Naive thymus-derived CD4-positive, alpha-beta T cell (primary cell): ENCODE data around the gene SPATA7. TPM values are rescaled to one million over a fixed set of nuclear protein-coding genes. Genes with fewer than 3 reads are reported as not detected.

ENCODE experiments used
- ATAC-seq: fragments of 150-1000 bp; cut with Tn5 transposase; 2 replicates; pipeline ENCODE4 v1.10.0; 2021; ENCODE audit warnings: mild to moderate bottlenecking, moderate library complexity
- CTCF ChIA-PET: fragments of 350-600 bp; sonication (Branson Sonifier 250); formaldehyde crosslinking; loops from one replicate; lab custom pipeline; 2021; ENCODE audit warnings: antibody characterized with exemption; lab: Charles Lee
- POLR2A ChIA-PET: fragments of 350-600 bp; sonication (Branson Sonifier 250); formaldehyde crosslinking; loops from one replicate; lab custom pipeline; 2021; ENCODE audit warnings: antibody characterized with exemption, inconsistent platforms; lab: Charles Lee
- DNase-seq, 9 donors: peaks; one replicate each; pipeline versions ENCODE4 v3.0.0 to v3.0.0-alpha.2; 2020 to 2022; ENCODE audit warnings: mixed read lengths in 1 of 9
- H3K27ac ChIP-seq: one replicate; pipeline ENCODE4 v1.7.0; 2013; ENCODE audit warnings: mild to moderate bottlenecking, low read depth, low read length, moderate library complexity
- H3K27me3 ChIP-seq, 2 donors: one replicate each; pipeline ENCODE4 v1.7.0; 2013; ENCODE audit warnings: low read length in 2 of 2, mild to moderate bottlenecking in 2 of 2, moderate library complexity in 2 of 2; ENCODE audit not compliant: control insufficient read depth in 2 of 2, insufficient read depth in 2 of 2
- H3K36me3 ChIP-seq, 3 experiments: 1 replicate in 2 of 3; 2 replicates in 1 of 3; pipeline ENCODE4 v1.7.0; 2013; ENCODE audit warnings: low read length in 3 of 3, mild to moderate bottlenecking in 3 of 3, moderate library complexity in 1 of 3; ENCODE audit not compliant: insufficient read depth in 3 of 3, control insufficient read depth in 2 of 3
- H3K4me1 ChIP-seq, 2 donors: one replicate each; pipeline ENCODE4 v1.7.0; 2013; ENCODE audit warnings: low read length in 2 of 2, mild to moderate bottlenecking in 2 of 2, moderate library complexity in 1 of 2; ENCODE audit not compliant: control insufficient read depth in 2 of 2, insufficient read depth in 2 of 2
- H3K4me3 ChIP-seq: 2 replicates; pipeline ENCODE4 v1.7.0; 2013; ENCODE audit warnings: mild to moderate bottlenecking, low read length
- H3K9me3 ChIP-seq, 3 experiments: 1 replicate in 2 of 3; 2 replicates in 1 of 3; pipeline ENCODE4 v1.7.0; 2013; ENCODE audit warnings: low read length in 3 of 3; ENCODE audit not compliant: control insufficient read depth in 2 of 3
- H3K27ac Mint-ChIP-seq, 9 donors: one replicate each; pipeline ENCODE4 v1.8.0; 2020 to 2022; ENCODE audit warnings: mixed read lengths in 9 of 9, mild to moderate bottlenecking in 8 of 9, moderate library complexity in 5 of 9, inconsistent platforms in 2 of 9
- H3K27me3 Mint-ChIP-seq, 5 donors: one replicate each; pipeline ENCODE4 v1.8.0; 2021 to 2022; ENCODE audit warnings: mixed read lengths in 5 of 5, mild to moderate bottlenecking in 1 of 5
- H3K36me3 Mint-ChIP-seq, 5 donors: one replicate each; pipeline ENCODE4 v1.8.0; 2020 to 2022; ENCODE audit warnings: mixed read lengths in 5 of 5, mild to moderate bottlenecking in 3 of 5, inconsistent platforms in 1 of 5
- H3K4me1 Mint-ChIP-seq, 7 donors: one replicate each; pipeline ENCODE4 v1.8.0; 2020 to 2022; ENCODE audit warnings: mixed read lengths in 7 of 7, mild to moderate bottlenecking in 3 of 7, inconsistent platforms in 1 of 7
- H3K4me3 Mint-ChIP-seq, 10 donors: one replicate each; pipeline ENCODE4 v1.8.0; 2020 to 2022; ENCODE audit warnings: mild to moderate bottlenecking in 10 of 10, mixed read lengths in 10 of 10, moderate library complexity in 6 of 10, inconsistent platforms in 2 of 10
- H3K9me3 Mint-ChIP-seq, 11 donors: one replicate each; pipeline ENCODE4 v1.8.0; 2020 to 2022; ENCODE audit warnings: mixed read lengths in 11 of 11, mild to moderate bottlenecking in 4 of 11, inconsistent platforms in 1 of 11, moderate library complexity in 1 of 11
- intact Hi-C, 2 donors: fragments of 100-400 bp; cut with micrococcal nuclease; formaldehyde crosslinking; loops; one replicate each; pipeline ENCODE4 v1.15.1; 2023
- polyA plus RNA-seq, 2 donors: library from polyadenylated mRNA; unstranded; fragments of 300-500 nt; fragmentation: Illumina TruSeq; gene quantifications; one replicate each; pipeline ENCODE4 v1.2.3, GENCODE V29; 2021
- total RNA-seq, 6 experiments: library from RNA in 5 of 6; stranded (reverse) in 5 of 6; gene quantifications; 1 replicate in 5 of 6; 2 replicates in 1 of 6; pipeline ENCODE4 v1.2.3 and lab custom pipeline; 2021 to 2026

The SPATA7 gene
- total and polyA plus RNA-seq, 7 experiments from 2014 or later, result 1.9 to 6.1 (median 3.4) TPM

DNA sequence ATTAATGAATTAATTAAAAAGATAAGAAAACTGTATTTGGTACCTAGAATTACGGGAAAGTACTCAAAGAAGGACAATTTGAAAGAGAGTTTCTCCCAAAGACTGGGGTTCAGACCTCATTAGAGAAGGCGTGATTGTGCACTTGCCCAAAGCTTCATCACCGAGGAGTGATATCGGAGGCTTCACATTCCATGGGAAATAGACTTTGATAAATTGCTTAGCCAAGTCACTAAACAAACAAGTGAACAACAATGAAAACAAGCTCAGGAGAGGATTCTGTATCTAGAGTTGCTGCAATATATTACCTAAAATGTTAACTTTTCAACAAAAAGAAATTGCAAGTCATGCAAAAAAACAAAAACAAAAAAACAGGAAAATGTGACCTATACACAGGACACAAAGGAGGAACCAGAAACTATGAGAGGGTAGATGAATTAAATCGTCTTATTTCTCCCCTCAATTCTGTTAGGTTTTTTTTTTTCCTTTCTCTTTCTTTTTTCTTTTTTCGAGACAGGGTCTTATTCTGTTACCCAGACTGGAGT, 3.4 kb downstream of the SPATA7 start:
- H3K4me1 Mint-ChIP-seq, result peaks cover 1 to 25% (median 15%) of the 10 kb centered on the region in 7 donors
- peaks cover 0 to 12% (median 0%) of the 10 kb centered on the region in 5 donors for H3K27me3 Mint-ChIP-seq
- Histone ChIP-seq H3K9me3 (no peaks in the 10 kb centered on the region), H3K27ac (no peak overlapping the region), H3K4me3 (no peak overlapping the region), H3K36me3 (peaks cover 0 to 6% (median 0%) of the 10 kb centered on the region in 3 experiments), H3K4me1 (peaks cover 7 to 9% of the 10 kb centered on the region in 2 donors), H3K27me3 (no peaks in the 10 kb centered on the region)
- no peaks in the 10 kb centered on the region for H3K9me3 Mint-ChIP-seq
- CTCF ChIA-PET, result no interaction called here
- ATAC-seq, result no peak
- no peak overlapping the region for H3K27ac Mint-ChIP-seq
- POLR2A ChIA-PET, result no interaction called here
- no peak overlapping the region for H3K4me3 Mint-ChIP-seq
- no peak for DNase-seq
- peaks cover 0 to 7% (median 4%) of the 10 kb centered on the region in 5 donors for H3K36me3 Mint-ChIP-seq
- intact Hi-C loops, result loop anchor here (5.0 to 10.0 kb wide), 5 partner anchors 163 to 1566 kb away; partner anchors contain the start of genes EFCAB11 (in 1 of the 2), GPR65 (in 1 of the 2), PTPN21 (in 1 of the 2) and TDP1 (in 1 of the 2)

DNA sequence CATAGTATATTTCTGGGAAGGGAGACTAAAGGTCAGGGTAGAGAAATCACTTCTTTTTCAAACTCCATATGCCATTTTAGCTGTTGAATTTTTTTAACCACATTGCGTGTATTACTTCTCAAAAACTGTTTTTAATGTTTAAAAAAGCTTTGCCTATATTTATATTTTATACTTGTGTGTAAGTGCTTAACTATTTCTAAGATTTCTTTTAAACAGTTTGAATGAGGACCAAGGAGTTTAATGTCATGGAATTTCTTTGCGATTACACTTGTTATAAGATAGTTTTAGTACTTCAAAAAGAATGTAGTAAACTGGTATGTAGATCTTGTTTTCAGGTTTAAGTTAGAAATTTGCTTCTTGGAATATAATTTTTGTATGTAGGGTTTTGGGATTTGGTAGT, 7.2 kb downstream of the SPATA7 start:
- H3K36me3 Mint-ChIP-seq, result peaks cover 3 to 24% (median 9%) of the 10 kb centered on the region in 5 donors
- intact Hi-C loops, result no loop called here
- H3K27ac ChIP-seq, result no peak overlapping the region
- H3K4me3 ChIP-seq, result no peak overlapping the region
- ChIA-PET POLR2A (no interaction called here), CTCF (no interaction called here)
- peaks cover 0 to 3% (median 0%) of the 10 kb centered on the region in 11 donors for H3K9me3 Mint-ChIP-seq
- peaks cover 0 to 3% (median 0%) of the 10 kb centered on the region in 3 experiments for H3K36me3 ChIP-seq
- H3K9me3 ChIP-seq, result no peaks in the 10 kb centered on the region
- no peaks in the 10 kb centered on the region for H3K27me3 ChIP-seq
- H3K4me1 ChIP-seq, result no peaks in the 10 kb centered on the region
- H3K4me3 Mint-ChIP-seq, result no peak overlapping the region
- H3K4me1 Mint-ChIP-seq, result no peaks in the 10 kb centered on the region
- ATAC-seq (no peak), DNase-seq (no peak)
- H3K27me3 Mint-ChIP-seq, result no peaks in the 10 kb centered on the region
- no peak overlapping the region for H3K27ac Mint-ChIP-seq

DNA sequence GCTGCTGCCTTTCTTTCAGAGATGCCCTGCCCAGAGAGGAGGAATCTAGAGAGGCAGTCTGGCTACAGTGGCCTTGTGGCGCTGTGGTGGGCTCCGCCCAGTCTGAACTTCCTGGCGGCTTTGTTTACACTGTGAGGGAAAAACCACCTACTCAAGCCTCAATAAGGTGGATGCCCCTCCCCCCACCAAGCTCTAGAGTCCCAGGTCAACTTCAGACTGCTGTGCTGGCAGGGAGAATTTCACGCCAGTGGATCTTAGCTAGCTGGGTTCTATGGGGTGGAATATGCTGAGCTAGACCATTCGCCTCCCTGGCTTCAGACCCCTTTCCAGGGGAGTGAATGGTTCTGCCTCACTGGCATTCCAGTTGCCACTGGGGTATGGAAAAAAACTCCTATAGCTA, 25.6 kb downstream of the SPATA7 start:
- peaks cover 13 to 73% (median 35%) of the 10 kb centered on the region in 11 donors for H3K9me3 Mint-ChIP-seq

DNA sequence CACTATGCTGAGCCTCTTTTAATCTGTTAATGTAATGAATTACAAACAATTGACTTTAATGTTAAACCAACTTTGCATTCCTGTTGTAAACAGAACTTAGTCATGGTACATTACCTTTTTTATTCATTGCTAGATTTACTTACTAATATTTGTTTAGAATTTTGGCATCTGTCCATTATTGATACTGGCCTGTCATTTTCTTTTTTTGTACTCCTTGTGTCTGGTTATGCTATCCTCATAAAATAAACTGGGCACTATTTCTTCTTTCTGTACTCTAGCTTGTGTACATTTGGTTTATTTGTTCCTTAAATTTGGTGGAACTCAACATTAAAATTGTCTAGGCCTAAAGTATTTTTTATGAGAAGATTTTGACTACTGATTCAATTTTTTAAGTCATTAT, 32.1 kb downstream of the SPATA7 start:
- DNase-seq (no peak), ATAC-seq (no peak)
- ChIA-PET POLR2A (no interaction called here), CTCF (no interaction called here)
- no peak overlapping the region for H3K27ac ChIP-seq
- Mint-ChIP-seq H3K27me3 (no peaks in the 10 kb centered on the region), H3K36me3 (peaks cover 5 to 65% (median 57%) of the 10 kb centered on the region in 5 donors), H3K4me1 (no peaks in the 10 kb centered on the region), H3K9me3 (peaks cover 11 to 52% (median 34%) of the 10 kb centered on the region in 11 donors), H3K4me3 (no peak overlapping the region), H3K27ac (no peak overlapping the region)
- H3K4me3 ChIP-seq, result no peak overlapping the region
- H3K4me1 ChIP-seq, result no peaks in the 10 kb centered on the region
- no peaks in the 10 kb centered on the region for H3K27me3 ChIP-seq
- peaks cover 0 to 12% (median 4%) of the 10 kb centered on the region in 3 experiments for H3K9me3 ChIP-seq
- intact Hi-C loops, result no loop called here
- H3K36me3 ChIP-seq, result no peaks in the 10 kb centered on the region

More for the DNA sequence above, 25.6 kb downstream of the SPATA7 start:
- H3K36me3 Mint-ChIP-seq, result peaks cover 5 to 79% (median 58%) of the 10 kb centered on the region in 5 donors
- no peaks in the 10 kb centered on the region for H3K4me1 ChIP-seq
- H3K36me3 ChIP-seq, result no peaks in the 10 kb centered on the region
- DNase-seq (no peak), ATAC-seq (no peak)
- H3K27me3 ChIP-seq, result no peaks in the 10 kb centered on the region
- H3K4me3 Mint-ChIP-seq, result no peak overlapping the region
- ChIA-PET POLR2A (no interaction called here), CTCF (no interaction called here)
- H3K4me3 ChIP-seq, result no peak overlapping the region
- H3K27ac Mint-ChIP-seq, result no peak overlapping the region
- H3K27me3 Mint-ChIP-seq, result no peaks in the 10 kb centered on the region
- peaks cover 0 to 6% (median 4%) of the 10 kb centered on the region in 3 experiments for H3K9me3 ChIP-seq
- H3K4me1 Mint-ChIP-seq, result peaks cover 0 to 6% (median 0%) of the 10 kb centered on the region in 7 donors
- intact Hi-C loops, result no loop called here
- H3K27ac ChIP-seq, result no peak overlapping the region

DNA sequence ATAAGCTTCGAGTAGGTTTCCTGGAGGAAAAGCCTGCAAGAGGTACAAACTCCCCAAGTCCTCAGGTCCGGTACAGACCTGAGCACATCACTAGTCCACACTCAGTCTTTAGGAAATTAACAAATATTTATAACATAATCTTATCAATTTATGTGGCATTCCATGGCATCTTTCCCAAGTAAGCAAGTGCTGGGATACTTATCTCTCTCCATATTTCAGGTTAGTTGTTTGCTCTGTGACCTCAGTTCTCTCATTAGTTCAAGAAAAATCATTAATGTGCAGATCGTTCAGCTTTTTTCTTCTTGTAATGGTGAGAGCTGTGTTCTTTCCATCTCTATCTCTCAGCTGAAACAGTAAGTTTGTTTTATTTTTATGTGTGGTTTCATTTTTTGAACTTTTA, 34.7 kb downstream of the SPATA7 start:
- Histone ChIP-seq H3K4me1 (no peaks in the 10 kb centered on the region), H3K27me3 (no peaks in the 10 kb centered on the region), H3K9me3 (peaks cover 0 to 12% (median 4%) of the 10 kb centered on the region in 3 experiments), H3K27ac (no peak overlapping the region), H3K36me3 (no peaks in the 10 kb centered on the region), H3K4me3 (no peak overlapping the region)
- POLR2A ChIA-PET, result no interaction called here
- H3K27me3 Mint-ChIP-seq, result no peaks in the 10 kb centered on the region
- H3K36me3 Mint-ChIP-seq, result peaks cover 5 to 40% (median 32%) of the 10 kb centered on the region in 5 donors
- ATAC-seq, result no peak
- H3K4me1 Mint-ChIP-seq, result no peaks in the 10 kb centered on the region
- H3K9me3 Mint-ChIP-seq, result peaks cover 4 to 35% (median 18%) of the 10 kb centered on the region in 11 donors
- CTCF ChIA-PET, result interaction anchor here (0.6 kb wide), 1 partner anchor 239 kb away, joined by 3 read pairs; no protein-coding TSS in a partner anchor
- H3K4me3 Mint-ChIP-seq, result no peak overlapping the region
- intact Hi-C loops, result no loop called here
- no peak overlapping the region for H3K27ac Mint-ChIP-seq
- DNase-seq, result no peak

DNA sequence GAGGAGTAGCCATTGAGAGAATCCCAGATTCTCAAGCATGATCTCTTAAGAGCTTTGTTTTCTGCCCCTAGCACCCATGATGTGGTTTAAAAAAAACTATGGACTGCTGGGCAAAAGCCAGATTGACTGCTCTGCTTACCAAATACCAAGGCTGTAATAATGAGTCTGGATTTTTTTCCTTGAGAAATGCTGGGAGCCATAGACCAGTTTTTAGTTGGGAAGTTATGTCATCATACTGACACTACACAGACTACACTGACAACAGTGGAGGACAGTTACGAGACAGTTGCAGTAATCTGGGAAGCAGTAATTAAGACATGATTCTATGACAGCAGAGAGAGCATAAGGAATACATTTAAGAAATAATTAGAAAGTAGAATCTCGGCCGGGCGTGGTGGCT, 35.8 kb downstream of the SPATA7 start:
- H3K4me1 ChIP-seq, result no peaks in the 10 kb centered on the region
- no peaks in the 10 kb centered on the region for H3K36me3 ChIP-seq
- H3K27ac ChIP-seq, result no peak overlapping the region
- peaks cover 0 to 5% (median 0%) of the 10 kb centered on the region in 3 experiments for H3K9me3 ChIP-seq
- Mint-ChIP-seq H3K4me1 (no peaks in the 10 kb centered on the region), H3K27ac (no peak overlapping the region), H3K36me3 (peaks cover 5 to 30% (median 23%) of the 10 kb centered on the region in 5 donors), H3K4me3 (no peak overlapping the region), H3K27me3 (no peaks in the 10 kb centered on the region), H3K9me3 (peaks cover 0 to 24% (median 9%) of the 10 kb centered on the region in 11 donors)
- ChIA-PET CTCF (interaction anchor here (0.6 kb wide), 1 partner anchor 77 kb away, joined by 4 read pairs; no protein-coding TSS in a partner anchor), POLR2A (no interaction called here)
- DNase-seq (no peak), ATAC-seq (no peak)
- no peaks in the 10 kb centered on the region for H3K27me3 ChIP-seq
- no peak overlapping the region for H3K4me3 ChIP-seq
- intact Hi-C loops, result no loop called here

DNA sequence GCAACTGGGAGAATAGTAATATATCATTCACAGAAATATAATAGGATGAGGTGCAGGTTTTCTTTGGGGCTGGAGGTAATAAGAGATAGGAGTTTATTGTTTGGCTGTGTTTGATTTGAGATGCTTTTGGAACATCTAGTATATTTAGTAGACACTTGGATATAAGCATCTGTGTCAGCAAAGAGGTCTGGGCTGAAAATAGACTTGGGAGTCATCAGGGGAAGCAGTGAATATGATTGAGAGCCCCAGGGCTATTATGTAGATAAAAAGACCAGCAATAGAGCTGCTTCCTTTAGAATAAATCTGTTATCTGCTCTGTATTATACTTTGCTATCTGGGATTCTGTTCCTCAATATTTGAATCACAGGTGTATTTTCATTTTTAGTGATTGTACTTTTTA, 36.6 kb downstream of the SPATA7 start:
- intact Hi-C loops, result no loop called here
- no peak overlapping the region for H3K27ac ChIP-seq
- H3K27me3 ChIP-seq, result no peaks in the 10 kb centered on the region
- H3K9me3 ChIP-seq, result peaks cover 0 to 5% (median 0%) of the 10 kb centered on the region in 3 experiments
- peaks cover 0 to 17% (median 9%) of the 10 kb centered on the region in 11 donors for H3K9me3 Mint-ChIP-seq
- ChIA-PET CTCF (no interaction called here), POLR2A (no interaction called here)
- no peaks in the 10 kb centered on the region for H3K36me3 ChIP-seq
- H3K27ac Mint-ChIP-seq, result no peak overlapping the region
- no peak for ATAC-seq
- no peaks in the 10 kb centered on the region for H3K27me3 Mint-ChIP-seq
- no peaks in the 10 kb centered on the region for H3K4me1 ChIP-seq
- H3K4me3 Mint-ChIP-seq, result no peak overlapping the region
- peaks cover 5 to 27% (median 21%) of the 10 kb centered on the region in 5 donors for H3K36me3 Mint-ChIP-seq
- H3K4me1 Mint-ChIP-seq, result no peaks in the 10 kb centered on the region
- no peak overlapping the region for H3K4me3 ChIP-seq
- DNase-seq, result no peak
